Activated B cell treated with CpG ODN at 0.5 μM for 24 hours (primary cell): Measurements from ENCODE around the gene MSTN. TPM values are rescaled to one million over a fixed set of nuclear protein-coding genes. Genes with fewer than 3 reads are reported as not detected.
"Not testable (repeated sequence)": the region's sequence is repeated elsewhere in the genome, so short reads cannot be mapped to it uniquely, and the experiment has no call there.

Experiments
- ATAC-seq: fragments of 200-7000 bp; cut with Tn5 transposase; one replicate; pipeline ENCODE4 v1.10.0; 2021; ENCODE audit warnings: low read depth, mild to moderate bottlenecking, moderate library complexity
- CTCF ChIA-PET: fragments of 350-600 bp; sonication (Branson Sonifier 250); formaldehyde crosslinking; loops from one replicate; lab custom pipeline; 2021; ENCODE audit warnings: antibody characterized with exemption; lab: Charles Lee
- POLR2A ChIA-PET: fragments of 350-600 bp; sonication (Branson Sonifier 250); formaldehyde crosslinking; loops from one replicate; lab custom pipeline; 2021; ENCODE audit warnings: antibody characterized with exemption; lab: Charles Lee
- DNase-seq: peaks from one replicate; pipeline ENCODE4 v3.0.0; 2022
- H3K27ac Mint-ChIP-seq: one replicate; pipeline ENCODE4 v1.8.0; 2020; ENCODE audit warnings: mixed read lengths
- H3K27me3 Mint-ChIP-seq: one replicate; pipeline ENCODE4 v1.8.0; 2021; ENCODE audit warnings: mixed read lengths
- H3K36me3 Mint-ChIP-seq: one replicate; pipeline ENCODE4 v1.8.0; 2021; ENCODE audit warnings: low read depth, mixed read lengths
- H3K4me1 Mint-ChIP-seq: one replicate; pipeline ENCODE4 v1.8.0; 2021; ENCODE audit warnings: mixed read lengths
- H3K4me3 Mint-ChIP-seq: one replicate; pipeline ENCODE4 v1.8.0; 2020; ENCODE audit warnings: mild to moderate bottlenecking, mixed read lengths
- H3K9me3 Mint-ChIP-seq: one replicate; pipeline ENCODE4 v1.8.0; 2020; ENCODE audit warnings: mixed read lengths
- intact Hi-C: fragments of 100-400 bp; cut with micrococcal nuclease; formaldehyde crosslinking; loops from one replicate; pipeline ENCODE4 v1.15.1; 2024
- total RNA-seq: library from RNA; stranded (reverse); gene quantifications from 2 replicates; pipeline ENCODE4 v1.2.3, GENCODE V29; 2022
- TF ChIP-seq, protein P1 (sequence below): fragments of 200-600 bp; IDR thresholded peaks from one replicate; pipeline ENCODE4 v1.8.0; 2022; ENCODE audit warnings: antibody characterized with exemption, mild to moderate bottlenecking

The MSTN gene
- total RNA-seq, 1 donor from 2014 or later = not detected

DNA sequence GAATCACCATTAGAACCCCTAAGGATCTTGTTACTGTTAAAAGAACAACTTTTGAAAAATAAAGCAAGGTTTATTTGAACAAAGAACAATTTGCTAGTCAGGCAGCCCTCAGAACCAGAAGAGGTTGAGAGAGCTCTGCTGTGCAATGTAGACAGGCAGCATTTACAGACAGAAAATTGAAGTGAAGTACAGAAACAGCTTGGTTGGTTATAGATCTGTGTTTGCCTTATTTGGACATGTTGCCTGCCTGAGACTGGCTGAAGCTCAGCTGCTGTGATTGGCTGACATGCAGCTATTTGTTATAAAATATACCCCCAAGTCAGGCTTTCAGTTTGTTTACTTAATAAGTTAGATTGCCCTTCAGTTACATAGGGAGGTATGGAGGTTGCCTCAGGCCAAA is 12.5 kb downstream of the MSTN start:
- H3K9me3 Mint-ChIP-seq = no peaks in the 10 kb centered on the region
- POLR2A ChIA-PET = no interaction called here
- H3K36me3 Mint-ChIP-seq = no peaks in the 10 kb centered on the region
- ATAC-seq = no peak
- no peaks in the 10 kb centered on the region for H3K27me3 Mint-ChIP-seq
- H3K27ac Mint-ChIP-seq = no peak overlapping the region
- H3K4me3 Mint-ChIP-seq = no peak overlapping the region
- DNase-seq = no peak
- TF ChIP-seq, protein P1, sequence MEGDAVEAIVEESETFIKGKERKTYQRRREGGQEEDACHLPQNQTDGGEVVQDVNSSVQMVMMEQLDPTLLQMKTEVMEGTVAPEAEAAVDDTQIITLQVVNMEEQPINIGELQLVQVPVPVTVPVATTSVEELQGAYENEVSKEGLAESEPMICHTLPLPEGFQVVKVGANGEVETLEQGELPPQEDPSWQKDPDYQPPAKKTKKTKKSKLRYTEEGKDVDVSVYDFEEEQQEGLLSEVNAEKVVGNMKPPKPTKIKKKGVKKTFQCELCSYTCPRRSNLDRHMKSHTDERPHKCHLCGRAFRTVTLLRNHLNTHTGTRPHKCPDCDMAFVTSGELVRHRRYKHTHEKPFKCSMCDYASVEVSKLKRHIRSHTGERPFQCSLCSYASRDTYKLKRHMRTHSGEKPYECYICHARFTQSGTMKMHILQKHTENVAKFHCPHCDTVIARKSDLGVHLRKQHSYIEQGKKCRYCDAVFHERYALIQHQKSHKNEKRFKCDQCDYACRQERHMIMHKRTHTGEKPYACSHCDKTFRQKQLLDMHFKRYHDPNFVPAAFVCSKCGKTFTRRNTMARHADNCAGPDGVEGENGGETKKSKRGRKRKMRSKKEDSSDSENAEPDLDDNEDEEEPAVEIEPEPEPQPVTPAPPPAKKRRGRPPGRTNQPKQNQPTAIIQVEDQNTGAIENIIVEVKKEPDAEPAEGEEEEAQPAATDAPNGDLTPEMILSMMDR = no peak
- CTCF ChIA-PET = no interaction called here
- intact Hi-C loops = no loop called here
- H3K4me1 Mint-ChIP-seq = no peaks in the 10 kb centered on the region

DNA sequence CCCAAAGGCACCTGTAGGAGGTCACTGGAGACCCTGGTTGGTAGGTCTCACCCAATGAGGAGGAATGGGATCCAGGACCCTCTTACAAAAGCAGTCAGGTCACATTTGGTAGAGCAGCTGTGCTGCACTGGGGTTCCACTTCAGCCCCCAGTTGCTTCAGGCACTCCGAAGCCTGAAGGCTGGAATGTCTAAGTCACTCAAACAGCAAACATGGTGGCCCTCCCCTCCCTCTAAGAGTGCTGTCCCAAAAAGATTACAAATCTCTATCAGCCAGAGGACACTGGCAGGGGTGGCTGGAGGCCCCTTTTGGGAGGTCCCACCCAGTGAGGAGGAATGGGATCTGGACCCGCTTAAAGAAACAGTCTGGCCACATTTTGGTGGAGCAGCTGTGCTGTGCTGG is 17.7 kb downstream of the MSTN start:
- H3K36me3 Mint-ChIP-seq = no peaks in the 10 kb centered on the region
- ChIA-PET CTCF (no interaction called here), POLR2A (no interaction called here)
- no peaks in the 10 kb centered on the region for H3K4me1 Mint-ChIP-seq
- TF ChIP-seq, protein P1 = no peak
- intact Hi-C loops = no loop called here
- H3K4me3 Mint-ChIP-seq = no peak overlapping the region
- no peaks in the 10 kb centered on the region for H3K9me3 Mint-ChIP-seq
- H3K27ac Mint-ChIP-seq = no peak overlapping the region
- DNase-seq (no peak), ATAC-seq (no peak)
- no peaks in the 10 kb centered on the region for H3K27me3 Mint-ChIP-seq

DNA sequence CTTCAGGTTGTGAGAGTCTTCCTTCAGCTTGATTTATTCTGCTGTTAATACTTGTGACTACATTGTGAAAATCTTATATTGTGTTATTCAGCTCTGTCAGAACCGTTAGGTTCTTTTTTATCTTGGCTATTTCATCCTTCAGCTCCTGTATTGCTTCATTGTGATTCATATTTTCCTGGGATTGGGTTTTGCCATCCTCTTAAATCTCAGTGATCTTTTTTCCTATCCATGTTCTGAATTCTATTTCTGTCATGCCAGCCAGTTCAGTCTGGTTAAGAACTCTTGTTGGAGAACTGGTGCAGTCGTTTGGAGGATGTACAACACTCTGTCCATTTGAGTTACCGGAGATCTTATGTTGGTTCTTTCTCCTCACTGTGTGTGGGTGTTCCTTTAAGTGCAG is 19.1 kb downstream of the MSTN start:
- no peak overlapping the region for H3K4me3 Mint-ChIP-seq
- no peak for DNase-seq
- ChIA-PET CTCF (no interaction called here), POLR2A (no interaction called here)
- H3K27ac Mint-ChIP-seq = no peak overlapping the region
- intact Hi-C loops = no loop called here
- no peaks in the 10 kb centered on the region for H3K4me1 Mint-ChIP-seq
- H3K36me3 Mint-ChIP-seq = no peaks in the 10 kb centered on the region
- H3K27me3 Mint-ChIP-seq = no peaks in the 10 kb centered on the region
- H3K9me3 Mint-ChIP-seq = no peaks in the 10 kb centered on the region
- TF ChIP-seq, protein P1 = no peak
- no peak for ATAC-seq

GRCh38 chr2:190036071-190036470 is 26.5 kb downstream of the MSTN start:
- ATAC-seq = no peak
- H3K9me3 Mint-ChIP-seq = no peaks in the 10 kb centered on the region
- H3K4me1 Mint-ChIP-seq = no peaks in the 10 kb centered on the region
- H3K36me3 Mint-ChIP-seq = no peaks in the 10 kb centered on the region
- no peak for DNase-seq
- CTCF ChIA-PET = no interaction called here
- POLR2A ChIA-PET = interaction anchor here (0.7 kb wide), 1 partner anchor 1023 kb away, joined by 3 read pairs; no protein-coding TSS in a partner anchor
- intact Hi-C loops = no loop called here
- no peaks in the 10 kb centered on the region for H3K27me3 Mint-ChIP-seq
- TF ChIP-seq, protein P1 = no peak
- H3K27ac Mint-ChIP-seq = no peak overlapping the region
- no peak overlapping the region for H3K4me3 Mint-ChIP-seq

- H3K36me3 Mint-ChIP-seq, H3K4me1 Mint-ChIP-seq, ATAC-seq, intact Hi-C loops, H3K9me3 Mint-ChIP-seq, POLR2A ChIA-PET, DNase-seq, H3K4me3 Mint-ChIP-seq, CTCF ChIA-PET, H3K27ac Mint-ChIP-seq, H3K27me3 Mint-ChIP-seq: not testable (repeated sequence)
Observed at GRCh38 chr2:190034417-190034816, 28.1 kb downstream of the MSTN start.

GRCh38 chr2:190031969-190032618 is 30.4 kb downstream of the MSTN start:
- Mint-ChIP-seq H3K27me3 (no peaks in the 10 kb centered on the region), H3K4me1 (no peaks in the 10 kb centered on the region), H3K27ac (no peak overlapping the region), H3K36me3 (no peaks in the 10 kb centered on the region), H3K4me3 (no peak overlapping the region), H3K9me3 (no peaks in the 10 kb centered on the region)
- intact Hi-C loops = no loop called here
- ATAC-seq (no peak), DNase-seq (no peak)
- TF ChIP-seq, protein P1 = no peak
- ChIA-PET POLR2A (no interaction called here), CTCF (interaction anchor here (1.2 kb wide), 1 partner anchor 189 kb away, joined by 3 read pairs; no protein-coding TSS in a partner anchor)
